ENCODE data around the gene GSK3B. TPM values are rescaled to one million over a fixed set of nuclear protein-coding genes. Genes with fewer than 3 reads are reported as not detected.

GSK3B gene
- total RNA-seq, 1 experiment from 2014 or later, result 56.5 TPM

DNA sequence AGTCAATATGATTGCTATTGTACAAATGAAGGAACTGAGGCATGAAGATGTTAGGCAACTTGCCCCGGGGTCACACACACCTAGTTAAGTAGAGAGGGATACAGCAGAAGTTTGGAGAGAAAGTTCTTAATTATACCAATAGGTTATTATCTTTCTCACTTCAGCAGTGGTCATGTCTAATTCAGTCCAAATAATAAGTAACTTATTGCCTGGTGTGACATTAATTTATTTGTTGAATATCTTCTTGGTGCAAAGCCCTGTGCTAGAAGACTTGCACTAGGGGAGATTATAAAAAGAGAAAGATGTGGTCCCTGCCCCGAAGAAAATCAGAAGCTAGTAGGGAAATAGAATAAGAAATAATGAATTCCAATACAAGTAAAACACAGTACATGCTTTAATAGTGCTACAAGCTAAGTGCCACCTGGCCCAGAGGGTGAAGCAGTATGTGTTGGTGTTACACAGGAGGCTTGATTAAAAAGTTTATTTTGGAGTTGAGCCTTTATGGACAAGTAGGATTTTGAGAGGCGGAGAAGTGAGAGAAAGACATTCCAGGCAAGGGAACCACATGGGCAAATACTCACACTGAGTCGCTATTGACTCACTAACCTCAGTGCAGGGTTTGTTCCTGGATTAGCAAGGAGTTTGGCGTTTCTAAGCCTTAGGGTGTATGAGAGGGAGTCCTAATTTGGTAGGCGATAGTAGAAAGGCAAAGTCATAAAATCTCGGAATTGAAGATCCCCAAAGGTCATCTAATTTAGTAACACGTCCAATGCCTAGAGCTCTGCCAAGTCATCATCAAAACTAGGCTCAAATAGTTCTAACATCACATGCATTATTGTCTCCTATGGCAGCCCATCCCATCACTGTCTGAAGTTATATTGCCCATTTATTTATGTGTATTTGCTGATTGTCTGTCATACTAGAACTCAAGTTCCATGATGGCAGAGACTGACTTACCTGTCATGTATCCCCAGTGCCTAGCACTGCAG is 19.2 kb upstream of the GSK3B start:
- Mint-ChIP-seq H3K4me1 (no peaks in the 10 kb centered on the region), H3K36me3 (ENCODE audit: insufficient read depth in 1 of 3, low read depth in 3 of 3) (peaks cover 0 to 10% (median 4%) of the 10 kb centered on the region in 3 experiments; a peak in 4 of 7 replicates), H3K27me3 (ENCODE audit: low read depth) (no peaks in the 10 kb centered on the region; the same call in 1 of the 2 replicates), H3K27ac (no peak overlapping the region), H3K4me3 (no peak overlapping the region), H3K9me3 (peaks cover 14 to 15% of the 10 kb centered on the region in 2 experiments)
- Histone ChIP-seq H3T11ph (ENCODE audit: low read length) (no peak overlapping the region), H2BK20ac (ENCODE audit: low read depth, low read length, poor library complexity, severe bottlenecking) (no peak overlapping the region), H3K9ac (ENCODE audit: extremely low read depth, insufficient read length, low read length) (no peak overlapping the region), H3K23me2 (ENCODE audit: insufficient read length, low read depth, low read length, poor library complexity, severe bottlenecking) (no peaks in the 10 kb centered on the region), H3K23ac (ENCODE audit: insufficient read length, low read depth, low read length) (no peak overlapping the region), H3K14ac (ENCODE audit: insufficient read depth, low read length) (no peak overlapping the region), H3K27me3 (ENCODE audit: insufficient read depth, low read length) (no peaks in the 10 kb centered on the region), H3K79me1 (ENCODE audit: insufficient read depth, low read depth, low read length, poor library complexity, severe bottlenecking) (no peaks in the 10 kb centered on the region), H4K8ac (replicated peaks; ENCODE audit: insufficient read length, low read depth, low read length) (no peak overlapping the region), H3K27ac (ENCODE audit: insufficient read length, low read depth, low read length) (no peak overlapping the region), H2AFZ (ENCODE audit: low read length) (no peak overlapping the region), H3K4ac (ENCODE audit: low read depth, low read length) (no peak overlapping the region), H3K18ac (ENCODE audit: insufficient read length, low read depth, low read length) (no peak overlapping the region), H2BK15ac (ENCODE audit: low read depth, low read length) (no peak overlapping the region), H4K20me1 (ENCODE audit: control insufficient read depth, insufficient read depth, insufficient read length) (no peaks in the 10 kb centered on the region), H2BK5ac (ENCODE audit: insufficient read length, low read length) (no peak overlapping the region), H3K4me1 (ENCODE audit: insufficient read depth, low read length) (no peaks in the 10 kb centered on the region), H3K79me2 (ENCODE audit: insufficient read depth, low read length) (no peaks in the 10 kb centered on the region), H4K5ac (ENCODE audit: insufficient read length, low read depth, low read length) (no peak overlapping the region), H2AK5ac (ENCODE audit: insufficient read length, low read length) (no peak overlapping the region), H3K9me3 (ENCODE audit: control insufficient read depth, low read depth, low read length) (no peaks in the 10 kb centered on the region), H2BK12ac (ENCODE audit: insufficient read length, low read depth, low read length) (no peak overlapping the region), H3K4me2 (ENCODE audit: insufficient read depth, insufficient read length, low read length) (no peak overlapping the region), H3K56ac (ENCODE audit: insufficient read length, low read depth, low read length) (no peak overlapping the region), H4K91ac (ENCODE audit: insufficient read length, low read depth, low read length) (no peak overlapping the region), H2BK120ac (ENCODE audit: low read depth, low read length, poor library complexity, severe bottlenecking) (no peak overlapping the region)
- TF ChIP-seq, protein P1, sequence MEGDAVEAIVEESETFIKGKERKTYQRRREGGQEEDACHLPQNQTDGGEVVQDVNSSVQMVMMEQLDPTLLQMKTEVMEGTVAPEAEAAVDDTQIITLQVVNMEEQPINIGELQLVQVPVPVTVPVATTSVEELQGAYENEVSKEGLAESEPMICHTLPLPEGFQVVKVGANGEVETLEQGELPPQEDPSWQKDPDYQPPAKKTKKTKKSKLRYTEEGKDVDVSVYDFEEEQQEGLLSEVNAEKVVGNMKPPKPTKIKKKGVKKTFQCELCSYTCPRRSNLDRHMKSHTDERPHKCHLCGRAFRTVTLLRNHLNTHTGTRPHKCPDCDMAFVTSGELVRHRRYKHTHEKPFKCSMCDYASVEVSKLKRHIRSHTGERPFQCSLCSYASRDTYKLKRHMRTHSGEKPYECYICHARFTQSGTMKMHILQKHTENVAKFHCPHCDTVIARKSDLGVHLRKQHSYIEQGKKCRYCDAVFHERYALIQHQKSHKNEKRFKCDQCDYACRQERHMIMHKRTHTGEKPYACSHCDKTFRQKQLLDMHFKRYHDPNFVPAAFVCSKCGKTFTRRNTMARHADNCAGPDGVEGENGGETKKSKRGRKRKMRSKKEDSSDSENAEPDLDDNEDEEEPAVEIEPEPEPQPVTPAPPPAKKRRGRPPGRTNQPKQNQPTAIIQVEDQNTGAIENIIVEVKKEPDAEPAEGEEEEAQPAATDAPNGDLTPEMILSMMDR (conservative IDR thresholded peaks at IDR 0.05), result no peak
- WGBS (ENCODE audit: extremely low coverage, insufficient read length, low lambda C conversion rate), result no CpG with 5 or more reads among the region's 8 CpGs
- no peak for DNase-seq
